ENCODE results near the gene MEIS2.

DNA sequence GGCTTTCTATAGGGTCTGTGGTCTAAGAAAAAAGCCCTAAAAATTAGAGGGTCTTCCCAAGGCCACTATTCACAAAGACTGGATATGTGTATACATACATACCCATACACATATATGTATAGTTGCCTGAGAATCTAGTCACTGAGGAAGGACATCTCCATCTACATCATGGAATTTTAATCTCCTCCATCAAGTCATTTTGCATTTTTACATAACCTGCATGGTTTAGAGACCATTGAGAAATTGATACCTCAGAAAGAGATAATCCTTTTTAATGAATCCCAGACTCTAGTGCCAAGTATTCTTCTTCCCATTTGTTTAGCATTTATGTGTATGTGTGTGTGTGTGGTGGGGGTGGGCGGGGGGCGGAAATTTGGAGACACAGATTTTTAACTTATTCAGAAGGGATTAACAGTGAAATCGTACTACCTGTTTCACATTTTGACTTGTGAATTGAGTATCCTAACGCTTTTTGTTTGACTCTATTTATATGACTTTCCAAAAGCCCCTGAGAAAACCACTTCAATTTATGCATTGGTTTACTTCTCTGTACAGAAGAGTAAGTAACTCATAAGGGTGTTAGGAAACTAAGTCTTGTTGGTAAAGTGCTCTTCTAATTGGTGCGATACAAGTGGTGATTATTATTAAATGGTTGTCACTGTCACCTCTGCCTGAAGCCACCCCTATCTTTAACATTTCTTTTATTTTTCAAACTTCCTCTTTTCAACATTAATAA, 166.9 kb downstream of the MEIS2 start:
- TF ChIP-seq CTCF (IDR thresholded peaks at IDR 0.05), result no peak
- TF ChIP-seq POLR2A (IDR thresholded peaks at IDR 0.05), result no peak
